Left cardiac atrium (tissue), 4 donors: ENCODE data around the gene SNX13. TPM values are rescaled to one million over a fixed set of nuclear protein-coding genes. Genes with fewer than 3 reads are reported as not detected.
A peak's percentile ranks its signal among the peaks of the same experiment; 100 is the strongest.

Experiments
- ATAC-seq, 2 donors: fragments of 200-7000 bp; cut with Tn5 transposase; one replicate each; pipeline ENCODE4 v1.9.1; 2020; ENCODE audit warnings: mild to moderate bottlenecking in 2 of 2, moderate library complexity in 2 of 2
- DNase-seq: peaks from one replicate; pipeline ENCODE4 v3.0.0-alpha.2; 2020
- intact Hi-C, 2 donors: fragments of 100-400 bp; cut with DNase I; formaldehyde crosslinking; loops; one replicate each; pipeline versions ENCODE4 v1.14.1 to v1.15.1; 2022 to 2023
- long read RNA-seq: library from polyadenylated mRNA; unstranded; transcript quantifications from one replicate; pipeline ENCODE4 v2.0.0, GENCODE V29; 2021
- total RNA-seq, 2 donors: library from RNA; stranded (reverse); fragmentation: NEBNext Ultra II Directional; extraction: Animal tissue kit (Norgen Biotek cat#: 25700); gene quantifications; one replicate each; pipeline ENCODE4 v1.2.1, GENCODE V29; 2021
- donor health status: DM: no; HTN: yes; CAD: no.
- donor health status: DM: no; HTN: yes; CAD: no; lungs with severe emphysema.
- donor health status: DM: yes; HTN: yes; CAD: no.
- donor health status: Dilated cardiomyopathy.

Gene SNX13
- total RNA-seq = 10 to 100 TPM; 38.0 to 46.4 TPM
- long read RNA-seq, full-length matches to known transcripts = 9 of 39 reads
- long read RNA-seq, partial matches to known transcripts = 8 of 39 reads
- long read RNA-seq, other reads (novel, unspliced or antisense) = 22 of 39 reads

- peak; percentile 95 for DNase-seq
- peak; percentile 98 to 99 for ATAC-seq
- intact Hi-C loops = no loop called here
These were observed at the start of gene SNX13 for GRCh38 chr7:17940302-17940883. Gene SNX13, minus strand, starts transcription at chr7:17940494. Its CDS starts 199 bp downstream, at chr7:17940295.

- DNase-seq (no peak), ATAC-seq (peak in 1 of 2 donors; percentile 44)
- intact Hi-C loops = no loop called here
These were observed 49.3 kb upstream of the SNX13 start for GRCh38 chr7:17989546-17989945.

- intact Hi-C loops = no loop called here
These were observed 48.6 kb upstream of the SNX13 start for GRCh38 chr7:17988858-17989257.

GRCh38 chr7:17988141-17988540 lies 47.8 kb upstream of the SNX13 start:
- no peak for ATAC-seq
- no peak for DNase-seq
- intact Hi-C loops = no loop called here

More at GRCh38 chr7:17988858-17989257, 48.6 kb upstream of the SNX13 start:
- no peak for DNase-seq
- no peak for ATAC-seq

- peak; percentile 30 to 85 for ATAC-seq
- intact Hi-C loops = no loop called here
These were observed 46.6 kb upstream of the SNX13 start for GRCh38 chr7:17986851-17987250.

GRCh38 chr7:17985473-17986239 lies 45.4 kb upstream of the SNX13 start:
- DNase-seq (no peak), ATAC-seq (no peak)
- intact Hi-C loops = no loop called here

More at GRCh38 chr7:17986851-17987250, 46.6 kb upstream of the SNX13 start:
- DNase-seq = no peak

- ATAC-seq (no peak), DNase-seq (no peak)
- intact Hi-C loops = no loop called here
These were observed 44.0 kb upstream of the SNX13 start for GRCh38 chr7:17984288-17984687.

GRCh38 chr7:17983221-17984062 lies 43.1 kb upstream of the SNX13 start:
- intact Hi-C loops = no loop called here
- DNase-seq (no peak), ATAC-seq (peak in 1 of 2 donors; percentile 28)

GRCh38 chr7:17976952-17977351 lies 36.7 kb upstream of the SNX13 start:
- no peak for ATAC-seq
- intact Hi-C loops = no loop called here
- DNase-seq = no peak

- ATAC-seq = no peak
- intact Hi-C loops = no loop called here
- DNase-seq = no peak
These were observed 31.1 kb upstream of the SNX13 start for GRCh38 chr7:17971411-17971810.

- no peak for ATAC-seq
- intact Hi-C loops = loop anchor here in 1 of 2 donors (5.0 kb wide), 1 partner anchor 378 kb away; no protein-coding TSS in a partner anchor
- DNase-seq = no peak
These were observed 28.8 kb upstream of the SNX13 start for GRCh38 chr7:17968791-17969715.

GRCh38 chr7:17966706-17967105 lies 26.4 kb upstream of the SNX13 start:
- no peak for ATAC-seq
- no peak for DNase-seq
- intact Hi-C loops = loop anchor here in 1 of 2 donors (5.0 kb wide), 1 partner anchor 381 kb away; no protein-coding TSS in a partner anchor

GRCh38 chr7:17965603-17966002 lies 25.3 kb upstream of the SNX13 start:
- intact Hi-C loops = loop anchor here in 1 of 2 donors (5.0 kb wide), 1 partner anchor 382 kb away; no protein-coding TSS in a partner anchor
- DNase-seq (no peak), ATAC-seq (no peak)

GRCh38 chr7:17963281-17963680 lies 23.0 kb upstream of the SNX13 start:
- intact Hi-C loops = no loop called here
- ATAC-seq = no peak
- no peak for DNase-seq

- no peak for ATAC-seq
- no peak for DNase-seq
- intact Hi-C loops = no loop called here
These were observed 22.4 kb upstream of the SNX13 start for GRCh38 chr7:17962652-17963051.

GRCh38 chr7:17957871-17958270 lies 17.6 kb upstream of the SNX13 start:
- intact Hi-C loops = no loop called here
- ATAC-seq = no peak
- DNase-seq = no peak

GRCh38 chr7:17952387-17952786 lies 12.1 kb upstream of the SNX13 start:
- ATAC-seq = no peak
- no peak for DNase-seq
- intact Hi-C loops = no loop called here

- DNase-seq (no peak), ATAC-seq (no peak)
- intact Hi-C loops = no loop called here
These were observed 11.5 kb upstream of the SNX13 start for GRCh38 chr7:17951742-17952254.
